Right lobe of liver (tissue), 6 donors: ENCODE measurements around the gene ILRUN. TPM values are rescaled to one million over a fixed set of nuclear protein-coding genes. Genes with fewer than 3 reads are reported as not detected.
"Not testable (repeated sequence)": the region's sequence is repeated elsewhere in the genome, so short reads cannot be mapped to it uniquely, and the experiment has no call there.

Experiments
- ATAC-seq, 4 donors: fragments of 200-7000 bp; cut with Tn5 transposase; one replicate each; pipeline ENCODE4 v1.9.1; 2020; ENCODE audit warnings: mild to moderate bottlenecking in 4 of 4, moderate library complexity in 4 of 4
- DNase-seq, 3 donors: peaks; one replicate each; pipeline ENCODE4 v3.0.0-alpha.2; 2020
- H3K27ac ChIP-seq, 3 donors: fragments of 200-600 bp; one replicate each; pipeline ENCODE4 v1.8.0; 2022
- H3K27me3 ChIP-seq, 2 donors: fragments of 200-600 bp; one replicate each; pipeline ENCODE4 v1.8.0; 2022
- H3K36me3 ChIP-seq, 4 donors: fragments of 200-600 bp; sonication (generic) in 1 of 4; one replicate each; pipeline versions ENCODE4 v1.5.1 to v1.8.0; 2017 to 2022; ENCODE audit warnings: control low read depth in 1 of 4
- H3K4me1 ChIP-seq, 4 donors: fragments of 200-600 bp; sonication (generic) in 1 of 4; one replicate each; pipeline versions ENCODE4 v1.5.1 to v1.8.0; 2017 to 2022; ENCODE audit warnings: control low read depth in 1 of 4
- H3K4me3 ChIP-seq, 3 donors: fragments of 200-600 bp; one replicate each; pipeline ENCODE4 v1.8.0; 2022
- H3K9me3 ChIP-seq, 4 donors: fragments of 200-600 bp; sonication (generic) in 1 of 4; one replicate each; pipeline versions ENCODE4 v1.5.1 to v1.8.0; 2017 to 2022; ENCODE audit warnings: control low read depth in 1 of 4
- CTCF ChIP-seq, 4 donors: fragments of 200-600 bp in 3 of 4; fragments of 450-650 bp in 1 of 4; IDR thresholded peaks; one replicate each; pipeline versions ENCODE4 v1.5.1 to v1.8.0; 2016 to 2022; ENCODE audit warnings: antibody characterized with exemption in 4 of 4, mild to moderate bottlenecking in 2 of 4
- POLR2A ChIP-seq: fragments of 450-650 bp; IDR thresholded peaks from one replicate; pipeline ENCODE4 v1.6.1; 2017; ENCODE audit warnings: antibody characterized with exemption, mild to moderate bottlenecking
- WGBS: methylation state at CpG from one replicate; pipeline ENCODE4 v1.1.6; 2018; ENCODE audit warnings: low coverage, low lambda C conversion rate; ENCODE audit not compliant: insufficient coverage; ENCODE audit errors: missing lambda C conversion rate; 5-methylcytosine and 5-hydroxymethylcytosine counted together
- intact Hi-C, 2 donors: fragments of 100-400 bp; cut with DNase I; formaldehyde crosslinking; loops; one replicate each; pipeline versions ENCODE4 v1.11.2 to v1.14.1; 2022
- total RNA-seq, 6 experiments: library from RNA; depleted of rRNA in 2 of 6; stranded (reverse); fragments of >200 nt in 2 of 6; fragmentation: NEBNext Ultra II Directional in 3 of 6; extraction: Animal tissue kit (Norgen Biotek cat#: 25700) in 3 of 6; gene quantifications; one replicate each; pipeline versions ENCODE4 v1.1.0 to v1.2.4, GENCODE V29; 2016 to 2023
- donor health status: DM: no; HTN: yes; CAD: no.
- donor health status: DM: no; HTN: no; CAD: no.
- donor health status: DM: no; HTN: no; CAD: no.
- donor health status: DM: no; HTN: yes; CAD: no.
- donor health status: DM: no; HTN: yes; CAD: no.

Gene ILRUN
- total RNA-seq, 6 experiments from 2014 or later, result 55.5 to 89.1 (median 67.1) TPM

GRCh38 chr6:34726055-34726454 lies 29.5 kb upstream of the ILRUN start:
- intact Hi-C loops, result no loop called here
- Histone ChIP-seq H3K4me1 (no peaks in the 10 kb centered on the region), H3K9me3 (no peaks in the 10 kb centered on the region), H3K27me3 (no peaks in the 10 kb centered on the region), H3K36me3 (no peaks in the 10 kb centered on the region), H3K4me3 (no peak overlapping the region), H3K27ac (no peak overlapping the region)
- DNase-seq (no peak), ATAC-seq (no peak)
- TF ChIP-seq POLR2A (no peak), CTCF (IDR thresholded peaks at IDR 0.05) (no peak)
- WGBS, result 40% methylated on average over 1 of the region's 1 CpG

DNA sequence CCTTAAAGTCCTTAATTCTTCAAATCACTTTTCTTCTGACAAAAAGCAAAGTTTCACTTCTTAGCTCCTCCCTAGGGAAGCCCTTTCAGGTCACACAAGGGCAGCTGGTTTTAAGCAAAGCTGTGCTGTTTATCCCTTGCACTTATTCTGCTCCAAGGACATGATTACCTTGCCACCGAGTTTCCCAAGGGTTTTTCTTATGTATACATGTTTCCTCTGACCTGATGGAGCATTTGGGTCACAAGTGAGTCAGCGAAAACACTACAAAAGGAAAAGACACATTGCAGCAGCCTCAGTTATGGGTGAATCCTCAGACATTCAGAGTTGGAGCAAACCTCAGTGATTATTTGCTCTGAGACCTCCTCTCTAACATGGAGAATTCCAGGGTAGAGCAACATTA lies 26.6 kb upstream of the ILRUN start:
- no peak overlapping the region for H3K4me3 ChIP-seq
- H3K27ac ChIP-seq, result no peak overlapping the region
- H3K36me3 ChIP-seq, result no peaks in the 10 kb centered on the region
- TF ChIP-seq CTCF (IDR thresholded peaks at IDR 0.05) (no peak), POLR2A (no peak)
- DNase-seq (no peak), ATAC-seq (no peak)
- H3K4me1 ChIP-seq, result no peaks in the 10 kb centered on the region
- WGBS, result 49% methylated on average over 2 of the region's 2 CpGs
- no peaks in the 10 kb centered on the region for H3K9me3 ChIP-seq
- intact Hi-C loops, result no loop called here
- H3K27me3 ChIP-seq, result no peaks in the 10 kb centered on the region

- no peak overlapping the region for H3K27ac ChIP-seq
- intact Hi-C loops, result no loop called here
- 80% methylated on average over 3 of the region's 8 CpGs for WGBS
- H3K4me1 ChIP-seq, result no peaks in the 10 kb centered on the region
- ATAC-seq, result no peak
- H3K9me3 ChIP-seq, result no peaks in the 10 kb centered on the region
- no peaks in the 10 kb centered on the region for H3K36me3 ChIP-seq
- DNase-seq, result no peak
- TF ChIP-seq CTCF (IDR thresholded peaks at IDR 0.05), result no peak
- TF ChIP-seq POLR2A, result no peak
- H3K4me3 ChIP-seq, result no peak overlapping the region
- no peaks in the 10 kb centered on the region for H3K27me3 ChIP-seq
These were observed 25.9 kb upstream of the ILRUN start for GRCh38 chr6:34722451-34722850.

DNA sequence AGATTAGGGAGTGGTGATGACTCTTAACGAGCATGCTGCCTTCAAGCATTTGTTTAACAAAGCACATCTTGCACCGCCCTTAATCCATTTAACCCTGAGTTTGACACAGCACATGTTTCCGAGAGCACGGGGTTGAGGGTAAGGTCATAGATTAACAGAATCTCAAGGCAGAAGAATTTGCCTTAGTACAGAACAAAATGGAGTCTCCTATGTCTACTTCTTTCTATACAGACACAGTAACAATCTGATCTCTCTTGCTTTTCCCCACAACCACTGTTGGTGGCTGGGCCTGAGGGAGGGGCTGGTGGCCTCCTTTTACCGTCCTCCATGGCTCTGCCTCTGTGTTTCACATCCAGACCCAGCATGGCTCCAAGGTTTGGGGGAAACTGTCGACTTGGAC lies 23.6 kb upstream of the ILRUN start:
- H3K27ac ChIP-seq, H3K27me3 ChIP-seq, H3K36me3 ChIP-seq, intact Hi-C loops, ATAC-seq, H3K4me3 ChIP-seq, DNase-seq, H3K4me1 ChIP-seq, H3K9me3 ChIP-seq: not testable (repeated sequence)
- WGBS, result 84% methylated on average over 2 of the region's 6 CpGs

GRCh38 chr6:34719646-34720045 lies 23.1 kb upstream of the ILRUN start:
- H3K9me3 ChIP-seq, intact Hi-C loops: not testable (repeated sequence)

GRCh38 chr6:34718976-34719375 lies 22.4 kb upstream of the ILRUN start:
- Histone ChIP-seq H3K4me3 (no peak overlapping the region), H3K9me3 (no peaks in the 10 kb centered on the region), H3K36me3 (no peaks in the 10 kb centered on the region), H3K27ac (no peak overlapping the region), H3K27me3 (no peaks in the 10 kb centered on the region), H3K4me1 (no peaks in the 10 kb centered on the region)
- DNase-seq (no peak), ATAC-seq (no peak)
- intact Hi-C loops, result no loop called here
- TF ChIP-seq CTCF (IDR thresholded peaks at IDR 0.05) (no peak), POLR2A (no peak)
- WGBS, result 81% methylated on average over 4 of the region's 4 CpGs

More at GRCh38 chr6:34719646-34720045, 23.1 kb upstream of the ILRUN start:
- 53% methylated on average over 4 of the region's 9 CpGs for WGBS
- H3K27ac ChIP-seq, DNase-seq, H3K27me3 ChIP-seq, H3K36me3 ChIP-seq, H3K4me1 ChIP-seq, H3K4me3 ChIP-seq, ATAC-seq: not testable (repeated sequence)
